Measurements from ENCODE around the gene RAB10.

DNA sequence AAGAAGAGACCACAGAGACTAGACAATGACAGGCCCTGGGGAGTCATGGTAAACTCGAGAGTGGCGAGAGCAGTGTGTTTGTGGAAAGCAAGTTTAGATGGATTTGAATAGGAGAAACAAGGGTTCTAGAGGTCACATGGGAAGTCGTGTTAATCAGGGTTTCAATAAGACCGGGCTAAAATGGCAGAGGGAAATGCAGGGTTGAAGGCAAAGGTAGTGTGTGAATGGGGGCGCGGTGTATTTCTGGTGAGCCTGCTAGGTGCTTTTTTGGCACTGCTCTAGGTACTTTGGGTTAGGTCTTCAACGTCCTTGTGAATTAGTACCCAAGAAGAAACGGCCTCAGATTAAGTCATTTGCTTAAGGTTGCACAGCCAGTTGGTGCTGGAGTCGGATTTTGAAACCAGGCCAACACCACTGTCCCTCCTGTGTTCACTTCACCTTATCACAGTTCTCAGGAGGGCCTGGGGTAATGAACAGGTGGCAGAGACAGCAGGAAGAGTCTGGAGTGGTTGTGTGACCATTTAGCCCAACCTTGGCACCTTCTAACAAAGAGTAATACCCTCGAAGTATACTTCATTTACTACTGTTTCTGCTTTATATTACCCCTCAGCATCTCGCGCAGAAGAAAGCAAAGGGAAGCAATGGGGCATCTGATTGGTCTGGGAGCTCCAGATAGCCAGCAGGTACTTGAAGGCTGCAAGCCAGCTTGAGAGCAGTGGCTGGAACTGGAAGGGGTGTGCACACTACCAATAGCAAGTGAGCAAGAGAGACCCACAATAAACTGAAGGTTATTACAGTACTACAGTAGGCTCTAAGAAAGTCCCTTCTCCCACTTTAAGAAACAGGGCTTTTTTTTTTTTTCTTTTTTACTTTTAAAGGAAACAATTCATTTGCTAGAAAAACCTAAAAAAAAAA, 105.6 kb downstream of the RAB10 start:
- TF ChIP-seq, protein P1, sequence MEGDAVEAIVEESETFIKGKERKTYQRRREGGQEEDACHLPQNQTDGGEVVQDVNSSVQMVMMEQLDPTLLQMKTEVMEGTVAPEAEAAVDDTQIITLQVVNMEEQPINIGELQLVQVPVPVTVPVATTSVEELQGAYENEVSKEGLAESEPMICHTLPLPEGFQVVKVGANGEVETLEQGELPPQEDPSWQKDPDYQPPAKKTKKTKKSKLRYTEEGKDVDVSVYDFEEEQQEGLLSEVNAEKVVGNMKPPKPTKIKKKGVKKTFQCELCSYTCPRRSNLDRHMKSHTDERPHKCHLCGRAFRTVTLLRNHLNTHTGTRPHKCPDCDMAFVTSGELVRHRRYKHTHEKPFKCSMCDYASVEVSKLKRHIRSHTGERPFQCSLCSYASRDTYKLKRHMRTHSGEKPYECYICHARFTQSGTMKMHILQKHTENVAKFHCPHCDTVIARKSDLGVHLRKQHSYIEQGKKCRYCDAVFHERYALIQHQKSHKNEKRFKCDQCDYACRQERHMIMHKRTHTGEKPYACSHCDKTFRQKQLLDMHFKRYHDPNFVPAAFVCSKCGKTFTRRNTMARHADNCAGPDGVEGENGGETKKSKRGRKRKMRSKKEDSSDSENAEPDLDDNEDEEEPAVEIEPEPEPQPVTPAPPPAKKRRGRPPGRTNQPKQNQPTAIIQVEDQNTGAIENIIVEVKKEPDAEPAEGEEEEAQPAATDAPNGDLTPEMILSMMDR (conservative IDR thresholded peaks at IDR 0.05; ENCODE audit: low read depth, low read length), result no peak
- TF ChIP-seq EZH2 (IDR thresholded peaks at IDR 0.05; ENCODE audit: borderline replicate concordance, low read depth, low read length, poor library complexity, severe bottlenecking), result no peak
